GM21367 (cell line): ENCODE measurements around the gene EFCC1.
"Not testable (repeated sequence)": the region's sequence is repeated elsewhere in the genome, so short reads cannot be mapped to it uniquely, and the experiment has no call there.

ENCODE experiments used
- ATAC-seq: cut with Tn5 transposase; IDR thresholded peaks from one replicate; pipeline ENCODE4 v1.9.1; 2021; ENCODE audit not compliant: unreplicated experiment

The EFCC1 gene

DNA sequence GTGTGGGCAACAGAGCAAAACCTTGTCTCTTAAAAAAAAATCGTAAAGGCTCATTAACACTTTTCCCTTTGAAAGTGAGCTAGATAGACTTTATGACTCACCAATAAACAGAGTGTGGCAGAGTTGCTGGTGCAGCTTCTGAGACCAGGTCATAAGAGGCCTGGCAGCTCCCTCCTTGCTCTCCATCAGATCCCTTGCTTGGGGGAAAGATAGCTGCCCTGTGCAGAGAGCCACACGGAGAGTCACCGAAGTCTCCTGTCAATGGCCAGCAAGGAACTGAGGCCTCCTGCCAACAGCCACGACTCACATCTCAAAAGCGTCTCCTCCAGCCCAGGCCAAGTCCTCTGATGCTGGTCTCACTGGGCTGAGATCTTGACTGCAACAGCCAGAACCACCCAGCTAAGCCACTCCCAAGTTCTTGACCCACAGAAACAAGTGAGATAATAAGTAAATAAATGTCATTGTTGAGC, 50.8 kb downstream of the EFCC1 start:
- ATAC-seq = no peak

DNA sequence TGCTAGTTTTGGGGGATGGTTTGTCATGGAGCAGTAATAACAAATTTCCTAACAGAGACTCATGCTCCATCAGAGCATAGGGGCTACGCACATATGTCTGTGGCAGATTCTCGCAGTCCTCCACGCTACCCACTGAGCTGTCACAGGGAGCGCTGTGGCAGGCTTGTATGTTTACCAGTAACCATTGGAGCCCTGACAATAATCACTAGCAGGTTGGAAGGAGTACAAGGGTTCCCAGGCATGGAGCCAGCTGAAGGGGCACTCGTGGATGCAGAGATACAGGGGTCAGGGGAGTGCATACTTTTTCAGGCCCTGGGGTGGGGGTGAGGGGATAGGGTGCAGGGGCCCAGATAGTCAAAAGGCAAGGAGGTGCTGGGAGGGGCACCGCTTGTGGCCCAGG, 51.6 kb downstream of the EFCC1 start:
- ATAC-seq = no peak

GRCh38 chr3:129054605-129055104, 53.6 kb downstream of the EFCC1 start:
- no peak for ATAC-seq

DNA sequence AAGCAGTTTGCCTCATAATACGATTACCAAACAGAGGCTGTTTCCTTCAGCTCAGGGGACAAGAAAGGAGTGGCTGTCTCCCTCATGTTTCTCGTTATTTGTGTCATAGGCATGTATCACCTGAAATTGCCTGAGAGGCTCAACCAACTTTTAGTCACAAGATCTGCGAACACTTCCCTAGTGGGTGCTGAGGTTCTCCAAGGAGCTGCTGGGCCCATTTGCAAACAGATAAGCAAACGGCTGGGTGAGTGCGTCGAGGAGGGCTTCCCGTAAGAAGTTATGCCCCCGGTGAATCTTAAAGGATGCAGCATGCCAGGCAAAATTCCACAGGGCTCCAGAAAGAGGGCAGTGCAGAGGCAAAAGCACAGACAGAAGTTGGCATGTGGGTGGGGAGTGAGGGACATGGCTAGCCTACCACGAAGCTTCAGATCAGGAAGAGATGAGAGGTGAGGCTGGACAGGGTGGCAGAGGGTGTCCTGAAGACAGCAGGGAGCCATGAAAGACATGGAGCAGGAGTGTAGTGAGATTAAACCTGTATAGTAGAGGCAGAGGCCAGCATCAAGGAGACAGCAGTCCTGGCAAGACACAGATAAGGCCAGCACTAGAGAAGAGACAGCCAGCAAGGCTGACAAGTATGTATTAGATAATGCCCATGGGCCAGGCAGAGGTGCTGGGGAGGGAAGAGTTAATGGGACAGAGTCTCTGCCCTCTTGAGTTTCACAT, 55.5 kb downstream of the EFCC1 start:
- ATAC-seq = no peak

GRCh38 chr3:129057249-129057648, 56.1 kb downstream of the EFCC1 start:
- ATAC-seq = no peak

DNA sequence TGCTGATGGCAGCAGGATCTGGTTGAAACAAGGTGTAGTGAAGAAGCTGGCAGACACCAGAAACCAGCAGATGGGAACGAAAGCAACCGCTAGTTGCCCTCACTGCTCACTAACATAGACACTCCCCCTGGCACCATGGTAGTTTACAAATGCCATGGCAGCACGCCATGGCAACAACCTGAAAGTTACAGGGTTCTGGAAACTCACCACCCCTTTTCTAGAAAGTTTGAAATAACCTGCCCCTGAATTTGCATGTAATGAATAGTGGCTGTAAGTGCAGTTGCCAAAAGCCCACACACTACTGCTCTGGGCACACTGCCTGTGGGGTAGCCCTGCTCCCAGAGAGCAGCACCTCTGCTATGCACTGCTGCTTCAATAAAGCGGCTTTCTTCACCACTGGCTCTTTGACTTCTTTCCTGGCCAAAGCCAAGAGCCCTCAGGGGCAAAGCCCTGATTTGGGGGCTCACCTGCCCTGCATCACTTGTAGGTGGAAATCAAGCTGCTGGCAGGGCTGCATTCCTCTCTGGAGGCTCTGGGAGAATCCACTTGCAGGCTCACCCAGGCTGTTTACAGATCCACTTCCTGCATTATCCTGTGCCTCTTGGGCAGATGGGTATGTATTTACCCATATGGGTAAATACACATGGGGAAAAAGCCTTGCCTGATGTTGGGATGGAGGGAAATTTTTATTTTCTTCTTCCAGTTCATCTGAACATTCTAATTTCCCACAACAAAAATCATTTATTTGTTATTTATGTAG, 57.5 kb downstream of the EFCC1 start:
- no peak for ATAC-seq

- ATAC-seq = no peak
Observed at GRCh38 chr3:129059311-129059958, 58.3 kb downstream of the EFCC1 start.

- ATAC-seq = no peak
Observed at GRCh38 chr3:129060276-129061022, 59.3 kb downstream of the EFCC1 start, which contains the start of gene GP9. TSS of gene GP9 (plus strand) at chr3:129060779. CDS start at chr3:129061740, 961 bp downstream.

GRCh38 chr3:129061023-129061887, 60.2 kb downstream of the EFCC1 start:
- no peak for ATAC-seq

GRCh38 chr3:129061888-129062834, 61.1 kb downstream of the EFCC1 start:
- no peak for ATAC-seq

DNA sequence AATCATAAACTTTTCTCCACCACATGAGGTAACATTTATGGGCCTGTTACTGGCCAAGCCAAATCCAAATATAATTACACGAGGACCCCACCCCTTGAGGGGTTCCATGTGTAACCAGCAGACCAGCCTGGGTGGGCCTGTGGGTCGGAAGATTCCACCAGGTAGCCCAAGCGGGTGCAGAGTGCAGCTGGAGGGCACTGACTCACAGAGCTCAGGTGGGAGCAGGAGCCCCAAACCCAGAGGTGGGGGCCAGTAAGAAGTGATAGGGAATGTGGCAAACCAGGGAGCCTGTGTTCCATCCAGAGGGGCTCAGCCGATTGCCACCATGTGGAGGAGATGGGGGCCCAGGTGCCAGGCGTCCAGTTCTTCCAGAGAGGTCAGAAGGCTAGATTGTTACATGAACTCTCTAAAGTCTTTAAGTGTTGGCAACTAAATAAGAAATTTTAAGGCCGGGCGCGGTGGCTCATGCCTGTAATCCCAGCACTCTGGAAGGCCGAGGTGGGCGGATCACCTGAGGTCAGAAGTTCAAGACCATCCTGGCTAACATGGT, 62.1 kb downstream of the EFCC1 start:
- no peak for ATAC-seq

GRCh38 chr3:129063841-129064482, 62.9 kb downstream of the EFCC1 start:
- no peak for ATAC-seq

GRCh38 chr3:129065016-129065719, 64.1 kb downstream of the EFCC1 start:
- no peak for ATAC-seq

DNA sequence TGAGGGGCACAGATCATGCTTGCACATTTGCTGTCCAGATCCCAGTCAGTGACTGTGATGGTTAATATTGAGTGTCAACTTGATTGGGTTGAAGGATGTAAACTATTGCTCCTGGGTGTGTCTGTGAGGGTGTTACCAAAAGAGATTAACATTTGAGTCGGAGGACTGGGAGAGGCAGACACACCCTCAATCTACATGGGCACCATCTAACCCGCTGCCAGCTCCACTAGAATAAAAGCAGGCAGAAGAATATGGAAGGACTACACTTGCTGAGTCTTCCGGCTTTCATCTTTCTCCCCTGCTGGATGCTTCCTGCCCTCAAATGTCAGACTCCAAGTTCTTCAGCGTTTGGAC, 64.6 kb downstream of the EFCC1 start:
- no peak for ATAC-seq

DNA sequence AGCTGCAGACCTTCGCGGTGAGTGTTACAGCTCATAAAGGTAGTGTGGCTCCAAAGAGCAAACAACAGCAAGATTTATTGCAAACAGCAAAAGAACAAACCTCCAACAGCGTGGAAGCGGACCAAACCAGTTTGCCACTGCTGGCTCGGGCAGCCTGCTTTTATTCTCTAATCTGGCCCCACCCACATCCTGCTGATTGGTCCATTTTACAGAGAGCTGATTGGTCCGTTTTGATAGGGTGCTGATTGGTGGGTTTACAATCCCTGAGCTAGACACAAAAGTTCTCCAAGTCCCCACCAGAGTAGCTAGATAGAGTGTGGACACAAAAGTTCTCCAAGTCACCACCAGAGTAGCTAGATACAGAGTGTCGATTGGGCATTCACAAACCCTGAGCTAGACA, 66.6 kb downstream of the EFCC1 start:
- ATAC-seq = not testable (repeated sequence)

GRCh38 chr3:129068291-129068886, 67.3 kb downstream of the EFCC1 start:
- ATAC-seq = no peak
